HL-60 (cell line): ENCODE measurements around the gene CYSTM1.
A peak's percentile ranks its signal among the peaks of the same experiment; 100 is the strongest.

ENCODE experiments used
- SPI1 ChIP-seq: IDR thresholded peaks from 2 replicates; pipeline ENCODE4 v1.6.1; 2012; ENCODE audit warnings: low read depth, mild to moderate bottlenecking, borderline replicate concordance
- TF ChIP-seq, protein P1 (sequence below): IDR thresholded peaks from 2 replicates; pipeline ENCODE4 v1.6.1; 2012; ENCODE audit warnings: low read depth; ENCODE audit not compliant: insufficient replicate concordance
- TF ChIP-seq, protein P2 (sequence below): IDR thresholded peaks from one replicate; pipeline ENCODE4 v1.5.1; 2011; ENCODE audit warnings: low read length, control low read depth, inconsistent platforms; ENCODE audit not compliant: insufficient read depth

DNA sequence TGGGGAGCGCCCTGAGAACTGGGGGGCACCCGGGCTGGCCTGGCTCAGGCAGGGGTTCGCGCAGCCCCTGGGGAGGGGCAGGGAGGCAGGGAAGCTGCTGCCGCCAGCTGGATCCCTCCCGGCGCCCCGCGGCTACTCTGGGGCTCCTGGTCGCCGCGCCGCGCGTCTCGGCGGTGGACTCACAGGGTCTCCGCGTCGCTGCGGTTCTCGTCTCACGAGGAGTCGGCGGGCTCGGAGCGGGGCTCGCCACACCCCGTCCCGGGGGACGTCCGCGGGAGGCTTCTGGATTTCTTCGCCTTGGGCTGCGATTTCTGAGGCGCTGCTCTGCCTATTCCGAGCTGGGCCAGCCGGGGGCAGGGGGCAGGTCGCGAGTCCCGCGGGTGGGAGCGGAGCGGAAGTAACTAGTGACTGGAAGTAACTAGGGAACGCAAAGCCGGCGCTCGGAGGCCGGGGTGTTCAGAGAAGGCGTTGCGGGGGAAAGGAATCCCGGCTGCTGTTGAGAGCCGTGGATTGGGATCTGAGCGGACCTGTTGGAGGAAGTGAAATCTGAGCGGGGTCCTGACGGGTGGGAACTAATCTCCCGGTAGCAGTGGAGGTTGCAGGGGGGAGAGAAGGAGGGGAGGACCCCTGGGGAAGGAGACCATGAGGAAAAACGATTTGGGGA, 511 bp downstream of the CYSTM1 start:
- TF ChIP-seq, protein P1, sequence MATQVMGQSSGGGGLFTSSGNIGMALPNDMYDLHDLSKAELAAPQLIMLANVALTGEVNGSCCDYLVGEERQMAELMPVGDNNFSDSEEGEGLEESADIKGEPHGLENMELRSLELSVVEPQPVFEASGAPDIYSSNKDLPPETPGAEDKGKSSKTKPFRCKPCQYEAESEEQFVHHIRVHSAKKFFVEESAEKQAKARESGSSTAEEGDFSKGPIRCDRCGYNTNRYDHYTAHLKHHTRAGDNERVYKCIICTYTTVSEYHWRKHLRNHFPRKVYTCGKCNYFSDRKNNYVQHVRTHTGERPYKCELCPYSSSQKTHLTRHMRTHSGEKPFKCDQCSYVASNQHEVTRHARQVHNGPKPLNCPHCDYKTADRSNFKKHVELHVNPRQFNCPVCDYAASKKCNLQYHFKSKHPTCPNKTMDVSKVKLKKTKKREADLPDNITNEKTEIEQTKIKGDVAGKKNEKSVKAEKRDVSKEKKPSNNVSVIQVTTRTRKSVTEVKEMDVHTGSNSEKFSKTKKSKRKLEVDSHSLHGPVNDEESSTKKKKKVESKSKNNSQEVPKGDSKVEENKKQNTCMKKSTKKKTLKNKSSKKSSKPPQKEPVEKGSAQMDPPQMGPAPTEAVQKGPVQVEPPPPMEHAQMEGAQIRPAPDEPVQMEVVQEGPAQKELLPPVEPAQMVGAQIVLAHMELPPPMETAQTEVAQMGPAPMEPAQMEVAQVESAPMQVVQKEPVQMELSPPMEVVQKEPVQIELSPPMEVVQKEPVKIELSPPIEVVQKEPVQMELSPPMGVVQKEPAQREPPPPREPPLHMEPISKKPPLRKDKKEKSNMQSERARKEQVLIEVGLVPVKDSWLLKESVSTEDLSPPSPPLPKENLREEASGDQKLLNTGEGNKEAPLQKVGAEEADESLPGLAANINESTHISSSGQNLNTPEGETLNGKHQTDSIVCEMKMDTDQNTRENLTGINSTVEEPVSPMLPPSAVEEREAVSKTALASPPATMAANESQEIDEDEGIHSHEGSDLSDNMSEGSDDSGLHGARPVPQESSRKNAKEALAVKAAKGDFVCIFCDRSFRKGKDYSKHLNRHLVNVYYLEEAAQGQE, result no peak
- TF ChIP-seq, protein P2, sequence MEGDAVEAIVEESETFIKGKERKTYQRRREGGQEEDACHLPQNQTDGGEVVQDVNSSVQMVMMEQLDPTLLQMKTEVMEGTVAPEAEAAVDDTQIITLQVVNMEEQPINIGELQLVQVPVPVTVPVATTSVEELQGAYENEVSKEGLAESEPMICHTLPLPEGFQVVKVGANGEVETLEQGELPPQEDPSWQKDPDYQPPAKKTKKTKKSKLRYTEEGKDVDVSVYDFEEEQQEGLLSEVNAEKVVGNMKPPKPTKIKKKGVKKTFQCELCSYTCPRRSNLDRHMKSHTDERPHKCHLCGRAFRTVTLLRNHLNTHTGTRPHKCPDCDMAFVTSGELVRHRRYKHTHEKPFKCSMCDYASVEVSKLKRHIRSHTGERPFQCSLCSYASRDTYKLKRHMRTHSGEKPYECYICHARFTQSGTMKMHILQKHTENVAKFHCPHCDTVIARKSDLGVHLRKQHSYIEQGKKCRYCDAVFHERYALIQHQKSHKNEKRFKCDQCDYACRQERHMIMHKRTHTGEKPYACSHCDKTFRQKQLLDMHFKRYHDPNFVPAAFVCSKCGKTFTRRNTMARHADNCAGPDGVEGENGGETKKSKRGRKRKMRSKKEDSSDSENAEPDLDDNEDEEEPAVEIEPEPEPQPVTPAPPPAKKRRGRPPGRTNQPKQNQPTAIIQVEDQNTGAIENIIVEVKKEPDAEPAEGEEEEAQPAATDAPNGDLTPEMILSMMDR, result no peak
- TF ChIP-seq SPI1, result peak; percentile 30; the same call in 1 of the 2 replicates
